Vagina (tissue), 2 donors: ENCODE measurements around the gene TENM4.

Experiments
- CTCF ChIP-seq, 3 experiments: fragments of 450-650 bp in 2 of 3; fragments of 200-600 bp in 1 of 3; sonication (generic) in 1 of 3; IDR thresholded peaks; one replicate each; pipeline ENCODE4 v1.5.1; 2017 to 2019; ENCODE audit warnings: antibody characterized with exemption in 3 of 3, mild to moderate bottlenecking in 2 of 3, moderate library complexity in 2 of 3
- POLR2A ChIP-seq, 2 donors: fragments of 450-650 bp; IDR thresholded peaks; one replicate each; pipeline ENCODE4 v1.6.1; 2017; ENCODE audit warnings: antibody characterized with exemption in 2 of 2, mild to moderate bottlenecking in 2 of 2, moderate library complexity in 2 of 2

- TF ChIP-seq POLR2A (IDR thresholded peaks at IDR 0.05) (no peak), CTCF (IDR thresholded peaks at IDR 0.05) (no peak)
These were observed 311.1 kb downstream of the TENM4 start for GRCh38 chr11:79129702-79130101.
